HG03060 (cell line): ENCODE results near the gene KCNN4.
"Not testable (repeated sequence)": the region's sequence is repeated elsewhere in the genome, so short reads cannot be mapped to it uniquely, and the experiment has no call there.

Experiments used
- ATAC-seq: cut with Tn5 transposase; IDR thresholded peaks from one replicate; pipeline ENCODE4 v1.9.1; 2021; ENCODE audit warnings: low read depth, moderate number of reproducible peaks; ENCODE audit not compliant: unreplicated experiment

KCNN4 gene

GRCh38 chr19:43780706-43781525 lies at the start of gene KCNN4:
TSS of gene KCNN4 (minus strand) at chr19:43780973. CDS start at chr19:43780861, 112 bp downstream.
- no peak for ATAC-seq

- no peak for ATAC-seq
Measured at GRCh38 chr19:43826787-43827754, 46.3 kb upstream of the KCNN4 start, which contains the start of gene ZNF283. TSS of gene ZNF283 (plus strand) at chr19:43827321. CDS start at chr19:43833505, 6,184 bp downstream.

GRCh38 chr19:43824572-43824971 lies 43.8 kb upstream of the KCNN4 start:
- ATAC-seq = not testable (repeated sequence)

- not testable (repeated sequence) for ATAC-seq
Measured at GRCh38 chr19:43823856-43824255, 43.1 kb upstream of the KCNN4 start.

GRCh38 chr19:43820884-43821215 lies 40.1 kb upstream of the KCNN4 start:
- ATAC-seq = no peak

GRCh38 chr19:43820098-43820883 lies 39.5 kb upstream of the KCNN4 start:
- ATAC-seq = no peak

- ATAC-seq = no peak
Measured at GRCh38 chr19:43818500-43818899, 37.7 kb upstream of the KCNN4 start.

GRCh38 chr19:43817454-43817853 lies 36.7 kb upstream of the KCNN4 start:
- not testable (repeated sequence) for ATAC-seq

- no peak for ATAC-seq
Measured at GRCh38 chr19:43814663-43815352, 34.0 kb upstream of the KCNN4 start.

- ATAC-seq = no peak
Measured at GRCh38 chr19:43812688-43813087, 31.9 kb upstream of the KCNN4 start.

GRCh38 chr19:43812259-43812658 lies 31.5 kb upstream of the KCNN4 start:
- no peak for ATAC-seq

- ATAC-seq = no peak
Measured at GRCh38 chr19:43811837-43812236, 31.1 kb upstream of the KCNN4 start.

- no peak for ATAC-seq
Measured at GRCh38 chr19:43809762-43810696, 29.3 kb upstream of the KCNN4 start.

GRCh38 chr19:43807651-43808050 lies 26.9 kb upstream of the KCNN4 start:
- no peak for ATAC-seq

GRCh38 chr19:43806848-43807247 lies 26.1 kb upstream of the KCNN4 start:
- ATAC-seq = no peak

GRCh38 chr19:43806401-43806800 lies 25.6 kb upstream of the KCNN4 start:
- not testable (repeated sequence) for ATAC-seq

GRCh38 chr19:43804432-43804831 lies 23.7 kb upstream of the KCNN4 start:
- ATAC-seq = no peak

GRCh38 chr19:43802216-43802951 lies 21.6 kb upstream of the KCNN4 start, which contains the start of gene LYPD5:
TSS of gene LYPD5 (minus strand) at chr19:43802447. CDS start at chr19:43802380, 67 bp downstream.
- no peak for ATAC-seq
